Parathyroid adenoma (tissue), 2 donors: ENCODE results near the gene MRPL53.
"Not testable (repeated sequence)": the region's sequence is repeated elsewhere in the genome, so short reads cannot be mapped to it uniquely, and the experiment has no call there.

Experiments used
- H2AFZ ChIP-seq: fragments of 300-600 bp; sonication (generic); one replicate; pipeline ENCODE4 v1.7.0; 2017; ENCODE audit warnings: antibody characterized with exemption, mild to moderate bottlenecking
- H3K27ac ChIP-seq: fragments of 300-600 bp; sonication (generic); one replicate; pipeline ENCODE4 v1.7.0; 2017
- H3K27me3 ChIP-seq: fragments of 300-600 bp; sonication (generic); one replicate; pipeline ENCODE4 v1.7.0; 2017; ENCODE audit warnings: low read length; ENCODE audit not compliant: control insufficient read depth, insufficient read depth
- H3K36me3 ChIP-seq: fragments of 300-600 bp; sonication (generic); one replicate; pipeline ENCODE4 v1.7.0; 2017; ENCODE audit warnings: low read length; ENCODE audit not compliant: control insufficient read depth, insufficient read depth
- H3K4me1 ChIP-seq: fragments of 300-600 bp; sonication (generic); one replicate; pipeline ENCODE4 v1.7.0; 2017; ENCODE audit warnings: control low read depth
- H3K4me2 ChIP-seq: fragments of 300-600 bp; sonication (generic); one replicate; pipeline ENCODE4 v1.7.0; 2017; ENCODE audit warnings: low read length
- H3K4me3 ChIP-seq: fragments of 300-600 bp; sonication (generic); one replicate; pipeline ENCODE4 v1.7.0; 2017; ENCODE audit warnings: low read depth, low read length
- H3K79me2 ChIP-seq: fragments of 300-600 bp; sonication (generic); one replicate; pipeline ENCODE4 v1.7.0; 2017; ENCODE audit warnings: control low read depth
- H3K9ac ChIP-seq: fragments of 300-600 bp; sonication (generic); one replicate; pipeline ENCODE4 v1.7.0; 2017; ENCODE audit warnings: mild to moderate bottlenecking
- H3K9me3 ChIP-seq: fragments of 300-600 bp; sonication (generic); one replicate; pipeline ENCODE4 v1.7.0; 2017; ENCODE audit warnings: low read length; ENCODE audit not compliant: control insufficient read depth
- TF ChIP-seq, protein P1 (sequence below): fragments of 300-600 bp; sonication (generic); IDR thresholded peaks from one replicate; pipeline ENCODE4 v1.7.0; 2017; ENCODE audit warnings: antibody characterized with exemption, mild to moderate bottlenecking
- donor health status: primary hyperparathyroidism.

MRPL53 gene

DNA sequence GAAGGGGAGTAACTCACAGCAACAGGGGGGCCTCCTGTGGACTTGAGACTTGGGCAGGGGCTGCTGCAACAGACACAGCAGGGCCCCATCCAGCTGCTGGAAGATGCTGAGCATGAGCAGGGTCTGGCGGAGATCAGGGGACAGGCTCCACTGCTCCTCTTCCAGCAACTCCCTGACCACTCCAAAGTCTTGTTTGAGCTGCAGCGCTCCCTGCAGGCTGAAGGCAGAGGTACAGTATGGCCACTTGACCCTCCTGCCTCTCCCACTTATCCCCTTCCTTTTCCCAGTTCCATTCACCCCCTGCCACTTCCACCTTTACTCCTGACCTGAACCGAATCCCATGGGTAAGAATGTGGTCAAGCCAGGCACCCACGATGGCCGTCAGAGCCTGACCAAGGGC is 2.4 kb upstream of the MRPL53 start:
- Histone ChIP-seq H3K36me3 (no peaks in the 10 kb centered on the region), H3K9me3 (no peaks in the 10 kb centered on the region)

DNA sequence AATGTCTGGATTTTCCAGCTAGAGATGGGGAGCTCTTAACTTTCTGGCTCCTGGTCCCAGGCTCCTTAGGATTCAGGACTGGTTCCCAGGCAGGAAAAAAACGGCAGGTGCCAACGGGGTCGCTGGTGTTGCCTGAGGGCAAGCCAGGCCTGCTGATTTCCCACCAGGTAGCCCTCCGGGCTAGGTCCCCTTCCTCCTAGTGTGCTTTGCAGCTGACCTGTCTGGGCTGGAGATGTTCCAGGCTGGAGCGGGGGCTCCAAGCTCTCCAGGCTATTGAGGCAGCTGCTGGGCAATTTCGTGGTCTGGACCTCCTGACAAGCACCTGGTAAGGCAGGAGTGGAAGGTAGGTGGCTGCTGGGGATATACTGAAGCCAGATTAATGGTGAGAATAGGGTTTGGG is 2.0 kb upstream of the MRPL53 start:
- TF ChIP-seq, protein P1, sequence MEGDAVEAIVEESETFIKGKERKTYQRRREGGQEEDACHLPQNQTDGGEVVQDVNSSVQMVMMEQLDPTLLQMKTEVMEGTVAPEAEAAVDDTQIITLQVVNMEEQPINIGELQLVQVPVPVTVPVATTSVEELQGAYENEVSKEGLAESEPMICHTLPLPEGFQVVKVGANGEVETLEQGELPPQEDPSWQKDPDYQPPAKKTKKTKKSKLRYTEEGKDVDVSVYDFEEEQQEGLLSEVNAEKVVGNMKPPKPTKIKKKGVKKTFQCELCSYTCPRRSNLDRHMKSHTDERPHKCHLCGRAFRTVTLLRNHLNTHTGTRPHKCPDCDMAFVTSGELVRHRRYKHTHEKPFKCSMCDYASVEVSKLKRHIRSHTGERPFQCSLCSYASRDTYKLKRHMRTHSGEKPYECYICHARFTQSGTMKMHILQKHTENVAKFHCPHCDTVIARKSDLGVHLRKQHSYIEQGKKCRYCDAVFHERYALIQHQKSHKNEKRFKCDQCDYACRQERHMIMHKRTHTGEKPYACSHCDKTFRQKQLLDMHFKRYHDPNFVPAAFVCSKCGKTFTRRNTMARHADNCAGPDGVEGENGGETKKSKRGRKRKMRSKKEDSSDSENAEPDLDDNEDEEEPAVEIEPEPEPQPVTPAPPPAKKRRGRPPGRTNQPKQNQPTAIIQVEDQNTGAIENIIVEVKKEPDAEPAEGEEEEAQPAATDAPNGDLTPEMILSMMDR = no peak

More for the DNA sequence above, 2.4 kb upstream of the MRPL53 start:
- no peak overlapping the region for H2AFZ ChIP-seq
- no peak overlapping the region for H3K27ac ChIP-seq
- no peak overlapping the region for H3K4me3 ChIP-seq
- H3K9ac ChIP-seq = no peak overlapping the region
- no peak overlapping the region for H3K4me2 ChIP-seq
- H3K27me3 ChIP-seq = no peaks in the 10 kb centered on the region
- TF ChIP-seq, protein P1 = no peak
- peaks cover 8% of the 10 kb centered on the region for H3K4me1 ChIP-seq
- peaks cover 3% of the 10 kb centered on the region for H3K79me2 ChIP-seq

DNA sequence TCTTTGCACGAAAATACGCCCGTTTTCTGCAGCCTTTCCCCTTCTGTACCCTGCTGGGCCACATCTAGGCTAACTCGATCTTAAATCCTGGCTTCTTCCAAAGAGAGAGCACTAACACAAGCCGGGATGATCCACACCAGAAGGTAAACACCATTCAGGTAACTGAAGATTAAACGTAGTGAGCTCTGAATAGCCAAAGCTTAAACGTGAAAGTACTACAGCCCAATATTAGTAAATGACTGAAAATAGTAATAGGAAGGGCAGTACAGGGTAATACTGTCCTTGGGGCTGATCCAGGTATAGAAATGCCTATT is 422 bp upstream of the MRPL53 start:
- Histone ChIP-seq H3K9me3 (no peaks in the 10 kb centered on the region), H3K4me1 (peaks cover 8% of the 10 kb centered on the region), H3K4me2 (peak overlapping the region; percentile 82), H3K27ac (peak overlapping the region; percentile 90), H3K36me3 (no peaks in the 10 kb centered on the region), H3K4me3 (peak overlapping the region; percentile 95), H3K79me2 (peaks cover 3% of the 10 kb centered on the region), H3K27me3 (no peaks in the 10 kb centered on the region), H3K9ac (no peak overlapping the region), H2AFZ (peak overlapping the region; percentile 94)
- TF ChIP-seq, protein P1 = no peak

More for the DNA sequence above, 2.0 kb upstream of the MRPL53 start:
- peaks cover 3% of the 10 kb centered on the region for H3K79me2 ChIP-seq
- no peaks in the 10 kb centered on the region for H3K9me3 ChIP-seq
- H3K4me3 ChIP-seq = no peak overlapping the region
- no peaks in the 10 kb centered on the region for H3K36me3 ChIP-seq
- H3K27me3 ChIP-seq = no peaks in the 10 kb centered on the region
- H3K9ac ChIP-seq = no peak overlapping the region
- H3K4me2 ChIP-seq = no peak overlapping the region
- H3K27ac ChIP-seq = no peak overlapping the region
- peaks cover 8% of the 10 kb centered on the region for H3K4me1 ChIP-seq
- no peak overlapping the region for H2AFZ ChIP-seq

DNA sequence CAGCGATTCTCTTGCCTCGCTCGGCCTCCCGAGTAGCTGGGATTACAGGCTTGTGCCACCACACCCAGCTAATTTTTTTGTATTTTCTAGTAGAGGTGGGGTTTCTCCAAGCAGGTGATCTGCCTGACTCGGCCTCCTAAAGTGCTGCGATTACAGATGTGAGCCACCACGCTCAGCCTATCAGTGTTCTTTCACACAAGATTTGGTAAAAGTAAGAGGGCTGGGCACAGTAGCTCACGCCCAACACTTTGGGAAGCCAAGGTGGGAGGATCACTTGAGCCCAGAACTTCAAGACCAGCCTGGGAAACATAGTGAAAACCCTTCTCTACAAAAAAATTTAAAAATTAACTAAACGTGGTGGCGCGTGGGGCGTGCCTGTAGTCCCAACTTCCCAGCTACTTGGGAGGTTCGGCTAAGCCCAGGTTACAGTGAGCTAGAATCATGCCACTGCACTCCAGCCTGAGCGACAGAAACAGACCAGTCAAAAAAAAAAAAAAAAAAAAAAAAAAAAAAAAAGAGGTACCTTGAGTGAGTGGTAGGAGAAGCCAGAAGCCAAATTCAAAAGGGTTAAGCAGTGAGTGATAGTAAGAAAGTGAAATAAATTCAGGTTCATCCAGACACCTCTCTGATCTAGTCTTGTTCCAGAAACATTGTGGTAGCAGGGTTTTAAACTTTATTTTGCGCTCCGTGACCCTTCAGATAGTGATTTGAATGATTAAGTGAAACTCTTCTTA is 981 bp downstream of the MRPL53 start:
- TF ChIP-seq, protein P1 = no peak
- Histone ChIP-seq H3K4me1 (peaks cover 8% of the 10 kb centered on the region), H3K27me3 (no peaks in the 10 kb centered on the region), H3K79me2 (no peaks in the 10 kb centered on the region), H2AFZ (peak overlapping the region; percentile 94), H3K27ac (peak overlapping the region; percentile 90), H3K4me2 (peak overlapping the region; percentile 82), H3K9ac (peak overlapping the region; percentile 15), H3K9me3 (no peaks in the 10 kb centered on the region), H3K4me3 (peak overlapping the region; percentile 95), H3K36me3 (no peaks in the 10 kb centered on the region)

DNA sequence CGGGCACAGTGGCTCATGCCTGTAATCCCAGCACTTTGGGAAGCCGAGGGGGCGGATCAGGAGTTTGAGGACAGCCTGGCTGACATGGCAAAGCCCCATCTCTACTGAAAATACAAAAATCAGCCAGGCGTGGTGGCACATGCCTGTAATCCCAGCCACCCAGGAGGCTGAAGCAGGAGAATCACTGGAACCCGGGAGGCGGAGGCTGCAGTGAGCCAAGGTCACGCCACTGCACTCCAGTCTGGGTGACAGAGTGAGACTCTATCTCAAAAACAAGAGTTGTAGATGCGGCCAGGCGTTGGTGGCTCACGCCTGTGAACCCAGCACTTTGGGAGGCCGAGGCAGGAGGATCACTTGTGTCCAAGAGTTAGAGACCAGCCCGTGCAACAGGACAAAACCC is 1.7 kb downstream of the MRPL53 start:
- not testable (repeated sequence) for H3K79me2 ChIP-seq, H3K4me1 ChIP-seq, H3K4me3 ChIP-seq, H3K4me2 ChIP-seq, H3K36me3 ChIP-seq, H3K27ac ChIP-seq, H3K9me3 ChIP-seq, H2AFZ ChIP-seq, H3K9ac ChIP-seq, H3K27me3 ChIP-seq
